PC-3 (cell line): ENCODE results near the gene MUC12. TPM values are rescaled to one million over a fixed set of nuclear protein-coding genes. Genes with fewer than 3 reads are reported as not detected.
"Not testable (repeated sequence)": the region's sequence is repeated elsewhere in the genome, so short reads cannot be mapped to it uniquely, and the experiment has no call there.

Experiments used
- ATAC-seq: fragments of 200-7000 bp; cut with Tn5 transposase; 2 replicates; pipeline ENCODE4 v1.9.1; 2020; ENCODE audit warnings: mild to moderate bottlenecking, moderate library complexity
- Bru-seq: library from RNA; stranded (reverse); fragments of 400-500 nt; gene quantifications from one replicate; lab custom pipeline; 2021; lab: Mats Ljungman, UMichigan
- BruChase-seq, 2 experiments: library from RNA; stranded (reverse); fragments of 400-500 nt; gene quantifications; one replicate each; lab custom pipeline; 2021; lab: Mats Ljungman, UMichigan
- BruUV-seq: library from RNA; stranded (reverse); fragments of 400-500 nt; replicated peaks from 2 replicates; lab custom pipeline; 2021; lab: Mats Ljungman, UMichigan
- CTCF ChIA-PET: fragments of 300-600 bp; sonication (Branson Sonifier 250); formaldehyde crosslinking; loops from one replicate; lab custom pipeline; 2022; ENCODE audit warnings: antibody characterized with exemption; lab: Charles Lee
- POLR2A ChIA-PET: fragments of 300-600 bp; sonication (Branson Sonifier 250); formaldehyde crosslinking; loops from one replicate; lab custom pipeline; 2022; ENCODE audit warnings: antibody characterized with exemption; ENCODE audit not compliant: unreplicated experiment; lab: Charles Lee
- DNase-seq: peaks from one replicate; pipeline ENCODE4 v3.0.0-alpha.2; 2015
- H2AFZ ChIP-seq: fragments of 300-600 bp; sonication (generic); 2 replicates; pipeline ENCODE4 v1.6.0; 2016; ENCODE audit warnings: antibody characterized with exemption, low read length
- H3F3A ChIP-seq: fragments of 300-600 bp; sonication (generic); one replicate; pipeline ENCODE4 v1.6.0; 2017; ENCODE audit warnings: antibody characterized with exemption, low read length, control low read depth, mild to moderate bottlenecking; ENCODE audit not compliant: unreplicated experiment
- H3K27ac ChIP-seq: fragments of 300-600 bp; sonication (generic); 2 replicates; pipeline ENCODE4 v1.5.1; 2016; ENCODE audit warnings: mild to moderate bottlenecking, low read length
- H3K27me3 ChIP-seq: fragments of 300-600 bp; sonication (generic); 2 replicates; pipeline ENCODE4 v1.6.1; 2016; ENCODE audit warnings: low read length, mixed read lengths
- H3K36me3 ChIP-seq: fragments of 300-600 bp; sonication (generic); 2 replicates; pipeline ENCODE4 v1.6.1; 2016; ENCODE audit warnings: low read depth, mixed run types, low read length, mixed read lengths
- H3K4me1 ChIP-seq: fragments of 300-600 bp; sonication (generic); 2 replicates; pipeline ENCODE4 v1.5.1; 2016; ENCODE audit warnings: low read length; ENCODE audit not compliant: insufficient read depth
- H3K4me2 ChIP-seq: fragments of 300-600 bp; sonication (generic); 2 replicates; pipeline ENCODE4 v1.6.0; 2016; ENCODE audit warnings: low read length
- H3K4me3 ChIP-seq: fragments of 300-600 bp; sonication (generic); 2 replicates; pipeline ENCODE4 v1.5.1; 2016; ENCODE audit warnings: mild to moderate bottlenecking, low read length, mixed read lengths
- H3K79me2 ChIP-seq: fragments of 300-600 bp; sonication (generic); 2 replicates; pipeline ENCODE4 v1.6.1; 2017; ENCODE audit warnings: low read length, mixed read lengths
- H3K9ac ChIP-seq: fragments of 300-600 bp; sonication (generic); 2 replicates; pipeline ENCODE4 v1.6.0; 2016; ENCODE audit warnings: mild to moderate bottlenecking, low read length
- H3K9me2 ChIP-seq: fragments of 300-600 bp; sonication (generic); replicated peaks from 2 replicates; pipeline ENCODE4 v1.6.1; 2016; ENCODE audit warnings: mixed run types, low read length, mixed read lengths
- H3K9me3 ChIP-seq: fragments of 300-600 bp; sonication (generic); 2 replicates; pipeline ENCODE4 v1.6.1; 2016; ENCODE audit warnings: low read length, mixed read lengths
- H4K20me1 ChIP-seq: fragments of 300-600 bp; sonication (generic); 2 replicates; pipeline ENCODE4 v1.6.1; 2016; ENCODE audit warnings: low read length, mixed read lengths
- CTCF ChIP-seq: fragments of 300-600 bp; sonication (generic); conservative IDR thresholded peaks from 2 replicates; pipeline ENCODE4 v1.5.1; 2017; ENCODE audit warnings: antibody characterized with exemption, low read depth, mild to moderate bottlenecking, low read length
- EZH2 ChIP-seq: fragments of 300-600 bp; sonication (generic); IDR thresholded peaks from one replicate; pipeline ENCODE4 v1.6.1; 2017; ENCODE audit warnings: antibody characterized with exemption, mild to moderate bottlenecking, low read length; ENCODE audit not compliant: unreplicated experiment
- EZH2phosphoT487 ChIP-seq: fragments of 300-600 bp; sonication (generic); IDR thresholded peaks from 2 replicates; pipeline ENCODE4 v1.6.1; 2018; ENCODE audit warnings: mild to moderate bottlenecking, antibody characterized with exemption, low read length, borderline replicate concordance
- intact Hi-C: fragments of 100-400 bp; cut with micrococcal nuclease; formaldehyde crosslinking; loops from 2 replicates; pipeline ENCODE4 v1.9.0; 2023
- long read RNA-seq: library from polyadenylated mRNA; unstranded; transcript quantifications from one replicate; pipeline ENCODE4 v2.0.0, GENCODE V29; 2021; ENCODE audit not compliant: unreplicated experiment
- total RNA-seq: library from RNA; depleted of rRNA; stranded (reverse); fragments of >200 nt; gene quantifications from 2 replicates; pipeline ENCODE4 v1.2.3, GENCODE V29; 2014; rRNA removed

The MUC12 gene, protein sequence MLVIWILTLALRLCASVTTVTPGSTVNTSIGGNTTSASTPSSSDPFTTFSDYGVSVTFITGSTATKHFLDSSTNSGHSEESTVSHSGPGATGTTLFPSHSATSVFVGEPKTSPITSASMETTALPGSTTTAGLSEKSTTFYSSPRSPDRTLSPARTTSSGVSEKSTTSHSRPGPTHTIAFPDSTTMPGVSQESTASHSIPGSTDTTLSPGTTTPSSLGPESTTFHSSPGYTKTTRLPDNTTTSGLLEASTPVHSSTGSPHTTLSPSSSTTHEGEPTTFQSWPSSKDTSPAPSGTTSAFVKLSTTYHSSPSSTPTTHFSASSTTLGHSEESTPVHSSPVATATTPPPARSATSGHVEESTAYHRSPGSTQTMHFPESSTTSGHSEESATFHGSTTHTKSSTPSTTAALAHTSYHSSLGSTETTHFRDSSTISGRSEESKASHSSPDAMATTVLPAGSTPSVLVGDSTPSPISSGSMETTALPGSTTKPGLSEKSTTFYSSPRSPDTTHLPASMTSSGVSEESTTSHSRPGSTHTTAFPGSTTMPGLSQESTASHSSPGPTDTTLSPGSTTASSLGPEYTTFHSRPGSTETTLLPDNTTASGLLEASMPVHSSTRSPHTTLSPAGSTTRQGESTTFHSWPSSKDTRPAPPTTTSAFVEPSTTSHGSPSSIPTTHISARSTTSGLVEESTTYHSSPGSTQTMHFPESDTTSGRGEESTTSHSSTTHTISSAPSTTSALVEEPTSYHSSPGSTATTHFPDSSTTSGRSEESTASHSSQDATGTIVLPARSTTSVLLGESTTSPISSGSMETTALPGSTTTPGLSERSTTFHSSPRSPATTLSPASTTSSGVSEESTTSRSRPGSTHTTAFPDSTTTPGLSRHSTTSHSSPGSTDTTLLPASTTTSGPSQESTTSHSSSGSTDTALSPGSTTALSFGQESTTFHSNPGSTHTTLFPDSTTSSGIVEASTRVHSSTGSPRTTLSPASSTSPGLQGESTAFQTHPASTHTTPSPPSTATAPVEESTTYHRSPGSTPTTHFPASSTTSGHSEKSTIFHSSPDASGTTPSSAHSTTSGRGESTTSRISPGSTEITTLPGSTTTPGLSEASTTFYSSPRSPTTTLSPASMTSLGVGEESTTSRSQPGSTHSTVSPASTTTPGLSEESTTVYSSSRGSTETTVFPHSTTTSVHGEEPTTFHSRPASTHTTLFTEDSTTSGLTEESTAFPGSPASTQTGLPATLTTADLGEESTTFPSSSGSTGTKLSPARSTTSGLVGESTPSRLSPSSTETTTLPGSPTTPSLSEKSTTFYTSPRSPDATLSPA (N-terminal part only)
- 0.18 and 0.69 TPM in 2 replicates for total RNA-seq
- Bru-seq, nascent RNA = percentile 23 among the genes with signal in this experiment
- BruChase-seq, experiment 1, labeled RNA remaining after a 6-hour chase = percentile 33 among the genes with signal in this experiment
- BruChase-seq, experiment 2, labeled RNA remaining after a 2-hour chase = percentile 33 among the genes with signal in this experiment
- long read RNA-seq, partial matches to known transcripts = 0 of 1 reads
- long read RNA-seq, other reads (novel, unspliced or antisense) = 1 of 1 reads

- intact Hi-C loops = loop anchor here (5.0 kb wide), 1 partner anchor 72 kb away; the partner anchor contains the start of gene ACHE
- H3K9ac ChIP-seq = no peak within 1 kb of the TSS
- POLR2A ChIA-PET = interaction anchor here (0.6 kb wide), 1 partner anchor 73 kb away, joined by 3 read pairs; the partner anchor contains the start of gene ACHE
Observed at GRCh38 chr7:100969066-100969615, at the start of gene MUC12. TSS of gene MUC12 (plus strand) at chr7:100969565. CDS start at chr7:100969623, 58 bp downstream.

DNA sequence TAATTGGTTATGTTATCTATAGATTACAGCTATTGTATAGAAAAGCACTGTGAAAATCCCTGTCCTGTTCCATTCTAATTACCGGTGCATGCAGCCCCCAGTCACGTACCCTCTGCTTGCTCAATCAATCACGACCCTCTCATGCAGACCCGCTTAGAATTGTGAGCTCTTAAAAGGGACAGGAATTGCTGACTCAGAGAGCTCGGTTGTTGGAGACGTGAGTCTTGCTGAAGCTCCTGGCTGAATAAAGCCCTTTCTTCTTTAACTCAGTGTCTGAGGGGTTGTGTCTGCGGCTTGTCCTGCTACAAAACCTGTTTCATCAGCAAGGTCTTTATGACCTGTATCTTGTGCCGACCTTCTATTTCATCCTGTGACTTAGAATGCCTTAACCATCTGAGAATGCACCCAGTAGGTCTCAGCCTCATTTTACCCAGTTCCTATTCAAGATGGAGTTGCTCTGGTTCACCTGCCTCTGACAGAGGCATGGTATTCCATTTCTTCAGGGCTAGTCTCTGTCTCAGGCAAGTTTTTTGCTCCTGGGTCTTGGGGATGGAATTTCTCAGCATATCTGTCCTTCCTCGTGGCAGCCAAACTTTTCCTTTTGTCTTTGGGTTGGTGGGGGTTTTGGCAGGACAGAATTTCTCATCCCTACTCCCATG, 49.5 kb upstream of the MUC12 start:
- H4K20me1 ChIP-seq, CTCF ChIA-PET, H3K9me2 ChIP-seq, H3K4me1 ChIP-seq, H3K9me3 ChIP-seq, H3K36me3 ChIP-seq, H3K79me2 ChIP-seq, BruUV-seq, H3F3A ChIP-seq, intact Hi-C loops, H3K9ac ChIP-seq, DNase-seq, POLR2A ChIA-PET, H3K4me2 ChIP-seq, H3K4me3 ChIP-seq, H2AFZ ChIP-seq, ATAC-seq, H3K27ac ChIP-seq, H3K27me3 ChIP-seq: not testable (repeated sequence)

More at GRCh38 chr7:100969066-100969615, at the start of gene MUC12:
- Histone ChIP-seq H2AFZ (no peak within 1 kb of the TSS), H3K36me3 (no peaks in the 10 kb centered on the region), H3K4me2 (no peak within 1 kb of the TSS), H3K4me1 (no peaks in the 10 kb centered on the region), H3F3A (no peaks in the 10 kb centered on the region), H3K27me3 (peaks cover 20% of the 10 kb centered on the region), H3K27ac (no peak within 1 kb of the TSS), H3K9me2 (no peaks in the 10 kb centered on the region), H3K4me3 (no peak within 1 kb of the TSS), H4K20me1 (no peaks in the 10 kb centered on the region), H3K9me3 (no peaks in the 10 kb centered on the region), H3K79me2 (no peaks in the 10 kb centered on the region)
- CTCF ChIA-PET = no interaction called here
- ATAC-seq (no peak), DNase-seq (no peak)
- no TSS peak for BruUV-seq
- TF ChIP-seq EZH2phosphoT487 = no peak
- no peak for TF ChIP-seq EZH2
- TF ChIP-seq CTCF = no peak
